Central memory CD4-positive, alpha-beta T cell (primary cell): ENCODE measurements around the gene PSMC5.
"Not testable (repeated sequence)": the region's sequence is repeated elsewhere in the genome, so short reads cannot be mapped to it uniquely, and the experiment has no call there.

Experiments used
- DNase-seq: peaks from one replicate; pipeline ENCODE4 v3.0.0; 2022

The PSMC5 gene

DNA sequence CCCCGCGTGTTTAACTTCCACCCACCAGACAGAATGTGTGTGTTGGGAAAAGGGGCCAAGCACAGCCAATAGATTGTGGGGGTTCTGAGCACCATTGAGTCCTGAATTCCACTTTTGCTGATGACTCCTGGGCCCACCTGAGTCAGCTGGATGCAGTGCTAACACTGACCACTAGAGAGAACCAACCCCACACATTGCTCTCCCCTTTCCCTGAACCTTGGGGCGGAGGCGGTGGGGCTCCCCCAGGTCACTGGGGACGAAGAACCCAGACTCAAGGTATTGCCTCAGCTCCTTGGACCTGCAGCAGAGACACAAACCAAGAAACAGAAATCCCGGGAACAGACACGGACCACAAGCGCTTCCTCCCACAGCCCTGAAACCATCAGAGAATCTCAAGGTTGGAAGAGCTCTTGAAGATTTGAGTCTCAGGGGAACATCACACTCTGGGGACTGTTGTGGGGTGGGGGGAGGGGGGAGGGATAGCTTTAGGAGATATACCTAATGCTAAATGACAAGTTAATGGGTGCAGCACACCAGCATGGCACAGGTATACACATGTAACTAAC lies 46.9 kb downstream of the PSMC5 start:
- not testable (repeated sequence) for DNase-seq

- not testable (repeated sequence) for DNase-seq
Measured at GRCh38 chr17:63874693-63875092, 47.5 kb downstream of the PSMC5 start.

DNA sequence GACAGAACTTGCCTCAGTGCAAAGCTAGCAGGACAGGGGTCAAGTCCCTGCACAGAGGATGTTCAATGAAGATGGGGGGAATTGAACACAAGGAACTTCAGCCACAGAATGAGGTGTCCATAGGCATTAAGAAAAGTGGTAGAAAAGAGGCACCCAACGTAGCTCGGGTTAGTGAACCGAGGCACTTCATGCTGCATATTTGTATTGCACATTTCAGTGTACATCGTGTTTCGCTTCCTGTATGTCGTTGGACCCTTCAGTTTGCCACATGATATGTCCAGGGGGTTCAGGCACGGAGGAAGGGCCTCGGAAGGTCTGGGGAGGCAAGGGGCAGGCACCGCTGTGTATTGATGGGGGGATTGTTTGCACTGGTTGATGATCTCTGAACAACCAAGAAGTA lies 51.2 kb downstream of the PSMC5 start:
- not testable (repeated sequence) for DNase-seq

- DNase-seq = no peak
Measured at GRCh38 chr17:63880706-63881105, 53.5 kb downstream of the PSMC5 start.

GRCh38 chr17:63881337-63881736 lies 54.1 kb downstream of the PSMC5 start:
- DNase-seq = not testable (repeated sequence)
